ENCODE measurements around the gene TMEM240.
A peak's percentile ranks its signal among the peaks of the same experiment; 100 is the strongest.

GRCh38 chr1:1511533-1512285 lies 28.7 kb downstream of the TMEM240 start, which contains the start of gene ATAD3A:
- TF ChIP-seq, protein P1, sequence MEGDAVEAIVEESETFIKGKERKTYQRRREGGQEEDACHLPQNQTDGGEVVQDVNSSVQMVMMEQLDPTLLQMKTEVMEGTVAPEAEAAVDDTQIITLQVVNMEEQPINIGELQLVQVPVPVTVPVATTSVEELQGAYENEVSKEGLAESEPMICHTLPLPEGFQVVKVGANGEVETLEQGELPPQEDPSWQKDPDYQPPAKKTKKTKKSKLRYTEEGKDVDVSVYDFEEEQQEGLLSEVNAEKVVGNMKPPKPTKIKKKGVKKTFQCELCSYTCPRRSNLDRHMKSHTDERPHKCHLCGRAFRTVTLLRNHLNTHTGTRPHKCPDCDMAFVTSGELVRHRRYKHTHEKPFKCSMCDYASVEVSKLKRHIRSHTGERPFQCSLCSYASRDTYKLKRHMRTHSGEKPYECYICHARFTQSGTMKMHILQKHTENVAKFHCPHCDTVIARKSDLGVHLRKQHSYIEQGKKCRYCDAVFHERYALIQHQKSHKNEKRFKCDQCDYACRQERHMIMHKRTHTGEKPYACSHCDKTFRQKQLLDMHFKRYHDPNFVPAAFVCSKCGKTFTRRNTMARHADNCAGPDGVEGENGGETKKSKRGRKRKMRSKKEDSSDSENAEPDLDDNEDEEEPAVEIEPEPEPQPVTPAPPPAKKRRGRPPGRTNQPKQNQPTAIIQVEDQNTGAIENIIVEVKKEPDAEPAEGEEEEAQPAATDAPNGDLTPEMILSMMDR (IDR thresholded peaks at IDR 0.05 in 8 of 11, conservative IDR thresholded peaks at IDR 0.05 in 3 of 11) = peak in 5 of 11 experiments; percentile 8 to 22 (median 21)
- TF ChIP-seq POLR2AphosphoS5 (IDR thresholded peaks at IDR 0.05) = peak; percentile 95 to 98 (median 96)

Measured in spleen (tissue), 7 donors.